Retinal pigment epithelial cell (primary cell): ENCODE measurements around the gene TENM3.

Experiments
- DNase-seq: peaks from one replicate; pipeline ENCODE4 v3.0.0-alpha.2; 2010; ENCODE audit warnings: low read depth
- H3K4me3 ChIP-seq: 2 replicates; pipeline ENCODE4 v1.5.1; 2011; ENCODE audit warnings: mild to moderate bottlenecking, low read length, control low read depth, moderate library complexity
- TF ChIP-seq, protein P1 (sequence below): conservative IDR thresholded peaks from 2 replicates; pipeline ENCODE4 v1.5.1; 2011; ENCODE audit warnings: low read depth, low read length, control low read depth, inconsistent platforms

TENM3 gene

DNA sequence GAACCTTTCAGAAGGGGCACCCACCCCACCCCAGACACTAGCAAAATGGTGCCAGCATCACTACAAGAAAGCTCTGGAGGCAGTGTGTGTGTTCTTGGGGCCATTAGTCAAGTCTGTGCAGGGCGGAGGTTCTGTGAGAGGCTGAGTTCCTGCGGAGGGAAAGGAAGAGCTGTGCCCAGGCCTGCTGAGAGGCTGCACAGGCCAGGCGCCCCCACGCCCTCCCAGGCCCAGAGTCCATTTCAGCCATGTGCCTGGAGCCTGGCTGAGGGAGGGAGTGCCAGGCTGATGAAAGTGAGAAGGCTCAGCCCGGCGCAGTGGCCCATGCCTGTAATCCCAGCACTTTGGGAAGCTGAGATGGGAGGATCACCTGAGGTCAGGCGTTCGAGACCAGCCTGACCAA, 584.0 kb downstream of the TENM3 start:
- TF ChIP-seq, protein P1, sequence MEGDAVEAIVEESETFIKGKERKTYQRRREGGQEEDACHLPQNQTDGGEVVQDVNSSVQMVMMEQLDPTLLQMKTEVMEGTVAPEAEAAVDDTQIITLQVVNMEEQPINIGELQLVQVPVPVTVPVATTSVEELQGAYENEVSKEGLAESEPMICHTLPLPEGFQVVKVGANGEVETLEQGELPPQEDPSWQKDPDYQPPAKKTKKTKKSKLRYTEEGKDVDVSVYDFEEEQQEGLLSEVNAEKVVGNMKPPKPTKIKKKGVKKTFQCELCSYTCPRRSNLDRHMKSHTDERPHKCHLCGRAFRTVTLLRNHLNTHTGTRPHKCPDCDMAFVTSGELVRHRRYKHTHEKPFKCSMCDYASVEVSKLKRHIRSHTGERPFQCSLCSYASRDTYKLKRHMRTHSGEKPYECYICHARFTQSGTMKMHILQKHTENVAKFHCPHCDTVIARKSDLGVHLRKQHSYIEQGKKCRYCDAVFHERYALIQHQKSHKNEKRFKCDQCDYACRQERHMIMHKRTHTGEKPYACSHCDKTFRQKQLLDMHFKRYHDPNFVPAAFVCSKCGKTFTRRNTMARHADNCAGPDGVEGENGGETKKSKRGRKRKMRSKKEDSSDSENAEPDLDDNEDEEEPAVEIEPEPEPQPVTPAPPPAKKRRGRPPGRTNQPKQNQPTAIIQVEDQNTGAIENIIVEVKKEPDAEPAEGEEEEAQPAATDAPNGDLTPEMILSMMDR, result no peak
- DNase-seq, result no peak
- H3K4me3 ChIP-seq, result no peak overlapping the region

DNA sequence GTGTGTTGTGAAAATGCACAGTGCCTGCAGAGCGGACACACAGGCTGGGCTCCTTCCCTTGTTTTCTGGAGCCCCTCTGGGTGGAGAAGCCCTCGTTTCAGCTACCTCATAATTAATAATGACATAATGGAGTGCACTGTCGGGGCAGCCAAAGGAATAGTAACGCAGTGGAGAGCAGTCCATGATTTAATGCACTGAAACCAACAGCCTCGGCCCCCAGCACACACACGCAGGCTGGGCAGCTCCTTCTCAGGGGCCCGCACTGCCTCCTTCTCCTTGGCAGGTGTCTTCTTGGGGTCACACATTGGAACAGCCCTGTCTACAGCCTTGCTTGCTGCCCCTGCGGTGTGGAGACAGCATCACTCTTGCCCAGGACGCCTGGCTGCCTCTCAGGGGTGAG, 584.8 kb downstream of the TENM3 start:
- DNase-seq, result no peak
- TF ChIP-seq, protein P1, result no peak
- H3K4me3 ChIP-seq, result no peak overlapping the region

DNA sequence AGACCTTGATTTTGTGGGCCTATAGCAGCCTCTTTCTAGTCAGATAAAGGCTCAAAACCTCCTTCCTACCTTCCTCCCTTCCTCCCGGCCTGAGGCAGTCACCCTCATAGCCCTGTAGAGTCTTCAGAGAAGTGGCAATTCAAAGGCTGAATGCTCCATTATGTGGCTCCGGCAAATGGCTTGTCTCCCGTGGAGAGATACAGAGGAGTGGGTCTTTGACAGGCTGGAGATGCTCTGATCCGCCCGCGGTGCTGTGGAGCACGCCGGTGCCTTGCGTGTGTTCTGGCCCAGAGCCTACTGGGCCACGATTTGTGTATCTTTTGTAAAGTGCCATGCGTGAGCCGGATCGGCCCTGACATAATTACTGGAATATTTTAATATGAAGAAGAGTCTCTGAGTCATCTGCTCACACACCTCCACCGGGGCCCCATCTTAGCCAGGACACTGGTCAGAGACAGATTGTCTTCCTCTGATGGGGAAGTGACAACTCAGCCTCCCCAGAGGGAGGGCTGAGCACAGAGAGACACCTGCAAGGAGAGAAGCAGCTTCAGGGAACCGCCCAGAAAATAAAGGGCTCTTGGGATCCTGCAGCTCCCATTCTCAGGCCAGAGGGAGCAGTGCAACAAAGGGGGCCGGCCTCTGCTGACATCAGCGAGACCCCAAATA, 585.3 kb downstream of the TENM3 start:
- TF ChIP-seq, protein P1, result no peak
- no peak for DNase-seq
- H3K4me3 ChIP-seq, result no peak overlapping the region

DNA sequence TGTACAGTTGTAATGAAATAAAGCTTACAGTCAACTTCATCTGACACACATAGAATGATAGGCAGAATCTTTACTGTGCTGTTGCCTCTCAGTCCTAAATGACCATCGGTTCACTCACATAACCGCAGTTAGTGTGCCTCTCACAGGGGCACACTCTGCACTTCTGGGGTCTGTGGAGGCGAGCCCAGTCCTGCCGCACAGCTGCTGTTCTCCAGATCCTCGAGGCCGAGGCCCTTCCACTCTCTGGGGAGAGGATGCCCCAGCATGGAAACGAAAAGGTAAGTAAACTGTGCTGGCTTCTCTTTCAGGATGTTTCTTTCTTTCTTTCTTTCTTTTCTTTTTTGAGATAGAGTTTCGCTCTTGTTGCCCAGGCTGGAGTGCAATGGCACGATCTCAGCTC, 586.0 kb downstream of the TENM3 start:
- H3K4me3 ChIP-seq, result no peak overlapping the region
- TF ChIP-seq, protein P1, result no peak
- DNase-seq, result no peak

DNA sequence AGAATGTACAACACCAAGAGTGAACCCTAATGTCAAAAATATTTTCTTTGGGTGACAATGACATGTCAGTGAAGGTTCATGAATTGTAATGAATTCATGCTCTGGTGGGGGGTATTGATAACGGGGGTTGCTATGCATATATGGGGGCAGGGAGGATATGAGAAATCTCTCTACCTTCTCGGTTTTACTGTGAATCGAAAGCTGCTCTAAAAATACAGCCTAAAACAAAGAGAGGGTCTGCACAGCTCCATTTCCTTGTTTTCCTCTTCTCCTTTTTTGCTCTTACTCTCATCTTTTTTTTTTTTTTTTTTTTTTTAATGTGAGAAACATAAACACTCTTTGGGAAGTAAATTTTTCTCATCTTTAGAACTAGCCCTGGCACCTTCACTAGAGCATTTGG, 588.2 kb downstream of the TENM3 start:
- TF ChIP-seq, protein P1, result no peak
- DNase-seq, result no peak
- H3K4me3 ChIP-seq, result no peak overlapping the region

DNA sequence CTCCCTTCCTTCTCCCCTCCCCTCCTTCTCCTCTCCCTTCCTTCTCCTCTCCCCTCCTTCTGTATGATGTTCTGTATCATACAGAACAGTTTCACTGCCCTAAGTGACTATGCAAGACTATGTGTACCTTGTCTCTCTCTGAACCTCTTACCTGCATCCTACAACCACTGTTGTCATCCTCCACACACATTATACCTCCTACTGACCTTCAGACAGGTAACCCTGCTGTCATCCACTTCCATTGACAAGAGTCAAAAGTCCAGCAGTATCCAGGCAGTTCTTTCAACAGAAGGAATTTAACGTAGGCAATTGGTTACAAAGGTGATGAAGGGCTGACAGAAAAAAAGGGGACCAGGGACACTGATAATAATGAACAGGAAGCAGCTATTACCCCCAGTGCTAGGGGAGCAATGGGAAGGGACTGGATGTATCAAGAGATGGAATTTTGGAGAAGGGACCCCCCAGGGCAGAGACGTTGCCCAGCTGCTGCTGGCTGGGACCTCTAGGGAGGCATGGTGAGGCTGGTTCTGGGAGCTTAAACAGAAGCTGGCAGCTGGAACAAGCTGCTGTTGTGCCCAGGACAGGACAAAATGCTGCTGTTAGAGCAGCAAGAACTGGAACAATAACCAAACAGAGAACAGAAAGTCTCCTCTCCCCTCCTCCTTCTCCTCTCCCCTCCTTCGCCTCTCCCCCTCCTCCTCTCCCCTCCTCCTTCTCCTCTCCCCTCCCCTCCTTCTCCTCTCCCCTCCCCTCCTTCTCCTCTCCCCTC, 589.3 kb downstream of the TENM3 start:
- H3K4me3 ChIP-seq, result no peak overlapping the region
- DNase-seq, result no peak
- TF ChIP-seq, protein P1, result no peak
